CD1c-positive myeloid dendritic cell (primary cell): ENCODE data around the gene TBC1D22B.
"Not testable (repeated sequence)": the region's sequence is repeated elsewhere in the genome, so short reads cannot be mapped to it uniquely, and the experiment has no call there.

Experiments used
- DNase-seq: peaks from one replicate; pipeline ENCODE4 v3.0.0-alpha.2; 2016; ENCODE audit errors: extremely low spot score

The TBC1D22B gene

GRCh38 chr6:37265860-37266259, 8.3 kb downstream of the TBC1D22B start:
- no peak for DNase-seq

DNA sequence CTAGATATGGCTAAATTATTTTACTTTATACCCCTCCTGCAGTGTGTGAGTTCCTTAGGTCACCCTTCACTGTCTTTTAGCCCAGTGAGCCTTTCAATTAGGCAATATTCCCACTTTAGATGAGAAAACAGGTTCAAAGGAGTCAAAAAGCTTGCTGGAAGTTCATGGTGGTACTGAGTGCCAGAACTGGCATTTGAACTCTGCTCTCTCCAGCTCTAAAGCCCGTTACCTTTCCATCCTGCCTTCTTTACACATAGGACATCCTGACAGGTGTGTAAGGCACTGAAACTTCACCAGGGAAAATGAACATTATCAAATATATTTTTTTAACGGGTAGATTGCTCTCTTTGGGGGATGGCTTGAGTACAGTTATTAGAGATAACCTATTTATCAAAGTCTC, 11.5 kb downstream of the TBC1D22B start:
- DNase-seq: no peak

DNA sequence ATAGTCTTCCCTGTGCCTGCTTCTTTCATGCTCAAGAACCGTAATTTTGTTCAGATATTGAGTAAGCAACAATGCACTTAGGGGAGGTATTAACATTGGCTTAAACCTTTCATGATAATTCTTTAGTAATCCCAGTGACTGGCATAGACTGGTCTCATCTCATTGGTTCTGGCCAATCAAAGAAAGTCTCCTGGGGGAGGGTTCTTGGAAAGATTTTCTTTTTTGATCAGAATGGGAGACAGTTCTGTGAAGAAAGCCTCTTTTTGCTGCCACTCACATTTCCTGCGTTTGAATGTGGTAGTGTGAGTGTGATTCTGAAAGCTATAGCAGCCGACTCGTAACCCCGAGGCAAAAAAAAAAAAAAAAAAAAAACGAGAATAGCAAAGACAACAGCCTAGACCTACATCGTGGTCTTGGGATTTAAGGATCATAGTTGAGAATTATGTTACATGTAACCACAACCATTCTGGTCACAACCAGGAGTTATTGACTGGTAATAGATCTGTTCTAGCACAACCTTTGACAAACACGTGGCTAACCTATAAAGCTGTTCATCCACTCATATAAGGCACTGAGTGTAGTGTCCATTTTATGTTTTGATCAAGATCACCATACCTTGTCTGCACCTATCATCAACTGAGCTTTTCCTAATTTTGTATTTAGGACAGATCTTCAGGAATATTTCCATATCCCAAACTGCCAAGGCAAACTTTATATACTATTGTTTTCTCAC, 15.4 kb downstream of the TBC1D22B start:
- no peak for DNase-seq

DNA sequence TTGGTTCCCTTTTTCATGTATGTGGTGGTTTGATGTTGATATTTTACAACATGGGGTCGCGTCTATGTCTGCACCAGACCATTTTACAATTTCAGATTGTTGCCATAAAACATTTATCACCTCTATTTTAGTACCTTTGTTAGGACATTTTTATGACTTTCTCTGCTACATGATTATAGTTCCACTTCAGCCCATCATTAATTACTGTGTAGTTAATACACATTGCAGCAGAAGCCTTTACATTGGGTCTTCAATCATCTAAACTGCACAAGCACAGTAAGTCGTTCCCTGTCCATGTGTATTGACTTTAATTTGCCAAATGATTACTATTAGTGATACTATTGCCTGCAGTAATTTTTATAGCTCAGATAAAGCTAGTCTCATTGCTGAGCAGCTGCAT, 16.1 kb downstream of the TBC1D22B start:
- DNase-seq: no peak

DNA sequence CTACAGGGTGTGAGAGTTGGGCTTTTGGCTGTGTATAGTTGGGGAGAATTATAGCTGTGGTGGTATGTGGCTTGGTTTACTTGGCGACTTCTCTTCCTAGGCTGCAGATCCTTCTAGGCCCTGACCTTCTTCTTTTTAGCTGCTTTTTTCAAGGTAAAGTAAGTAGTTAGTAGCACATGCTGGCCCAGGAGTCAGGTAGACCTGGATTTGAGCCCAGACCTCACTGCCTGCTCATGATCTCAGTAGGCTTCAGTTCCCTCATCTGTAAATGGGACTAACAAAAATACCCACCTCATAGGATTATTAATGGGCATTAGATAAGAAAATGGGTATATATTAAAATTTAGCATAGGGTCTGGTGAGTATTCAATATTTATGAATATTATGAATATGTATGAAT, 17.8 kb downstream of the TBC1D22B start:
- DNase-seq: no peak

- no peak for DNase-seq
Measured at GRCh38 chr6:37277001-37277409, 19.4 kb downstream of the TBC1D22B start.

DNA sequence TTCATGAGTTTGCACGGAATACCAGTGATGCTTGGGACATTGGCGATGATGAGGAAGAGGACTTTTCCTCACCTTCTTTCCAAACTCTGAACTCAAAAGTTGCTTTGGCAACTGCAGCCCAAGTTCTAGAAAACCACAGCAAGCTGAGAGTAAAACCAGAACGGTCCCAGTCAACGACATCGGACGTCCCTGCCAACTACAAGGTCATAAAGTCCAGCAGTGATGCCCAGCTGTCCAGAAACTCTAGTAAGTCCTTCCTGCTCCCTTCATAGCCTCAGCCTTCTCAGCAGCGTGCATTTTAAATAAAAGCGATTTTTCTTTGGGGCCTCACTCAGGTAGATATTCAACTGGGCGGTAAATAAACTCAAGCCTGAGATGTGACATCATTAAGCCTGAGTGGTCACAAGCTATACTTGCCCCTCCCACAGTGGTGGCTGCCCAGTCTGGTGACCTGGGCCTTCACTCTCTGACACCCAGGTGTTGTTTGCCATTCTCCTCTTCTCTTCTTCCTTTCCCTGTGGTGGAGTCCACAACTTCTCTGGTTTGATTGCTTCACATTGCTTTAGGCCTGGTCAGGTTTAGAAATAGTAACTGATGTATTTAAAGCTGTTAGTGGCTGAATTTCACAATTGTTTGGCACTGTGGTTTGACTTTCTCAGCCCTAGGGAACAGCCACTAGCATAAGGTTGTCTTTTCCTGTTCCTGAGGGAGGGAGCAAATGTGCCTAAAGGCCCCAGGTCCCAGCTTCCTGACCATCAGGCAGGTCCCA, 22.0 kb downstream of the TBC1D22B start:
- no peak for DNase-seq

DNA sequence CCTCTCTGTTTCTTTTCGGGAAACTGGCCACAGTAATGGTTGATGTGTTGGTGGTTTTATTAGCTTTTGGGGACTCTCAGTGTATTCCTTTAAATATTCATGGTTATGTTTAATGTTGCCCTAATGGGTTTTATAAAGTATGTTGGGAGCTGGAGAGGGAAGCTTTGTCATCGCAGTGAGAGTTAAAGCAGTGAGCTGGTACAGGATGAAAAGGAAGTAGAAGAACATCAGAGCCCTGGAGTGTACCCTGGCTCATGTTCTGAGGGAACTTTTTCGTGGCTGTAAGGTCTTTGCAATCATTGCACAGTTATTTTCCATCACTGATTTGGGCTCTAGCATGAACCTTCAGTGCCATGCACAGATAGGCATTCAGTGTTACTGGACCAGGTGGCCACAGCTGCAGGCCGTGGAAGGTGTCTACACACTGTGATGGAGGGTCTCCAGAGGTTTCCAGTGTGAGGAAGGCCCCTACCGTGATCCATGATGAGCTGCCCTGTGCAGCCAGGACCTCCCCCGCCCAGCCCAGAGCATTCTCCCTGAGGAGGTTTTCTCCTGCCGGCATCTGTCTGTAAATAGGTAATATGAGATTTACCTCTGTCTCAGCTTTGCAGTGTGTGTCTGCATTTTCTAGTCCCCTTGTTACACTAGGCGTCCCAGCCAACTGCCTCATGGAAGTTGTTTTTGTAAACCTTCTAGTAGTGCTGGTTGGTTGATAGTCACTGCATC, 22.8 kb downstream of the TBC1D22B start:
- DNase-seq: no peak

DNA sequence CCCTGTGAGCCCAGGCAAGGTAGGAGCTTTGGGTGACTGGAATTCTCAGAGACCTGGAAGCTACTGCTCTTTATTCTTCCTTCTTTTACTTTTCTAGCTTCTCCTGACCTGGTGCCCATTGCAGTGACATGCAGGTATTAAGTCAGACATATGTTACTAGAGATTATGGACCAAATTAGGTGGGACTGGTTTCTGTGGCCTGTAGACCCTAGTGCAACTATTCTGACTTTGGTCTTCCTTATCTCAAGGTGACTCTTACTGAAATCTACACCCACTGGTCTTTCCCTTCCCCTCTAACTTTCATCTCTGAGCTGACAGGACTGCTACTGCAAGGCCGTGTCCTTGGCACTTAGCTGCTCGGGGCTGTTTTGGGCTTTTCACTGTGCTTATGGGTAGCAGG, 24.8 kb downstream of the TBC1D22B start:
- DNase-seq: no peak

DNA sequence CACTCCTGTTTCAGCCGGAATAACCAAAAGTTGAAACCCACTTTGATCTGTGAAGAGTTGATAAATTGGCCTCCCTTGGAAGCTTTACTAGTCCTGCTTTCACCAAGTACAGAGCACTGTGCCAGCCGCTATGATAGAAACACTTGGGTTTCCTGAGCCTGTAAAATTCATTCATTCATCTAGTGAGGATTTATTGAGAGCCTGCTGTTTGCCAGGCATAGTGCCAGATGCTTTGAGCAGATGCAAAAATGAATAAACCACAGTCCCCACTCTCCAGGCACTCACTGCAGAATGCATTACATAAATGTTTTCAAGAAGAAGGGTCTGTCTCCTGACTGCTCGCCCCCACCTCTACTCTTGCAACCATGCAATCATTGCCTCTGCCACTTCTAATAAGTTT, 25.7 kb downstream of the TBC1D22B start:
- no peak for DNase-seq

- DNase-seq: no peak
Measured at GRCh38 chr6:37283671-37284151, 26.1 kb downstream of the TBC1D22B start.

DNA sequence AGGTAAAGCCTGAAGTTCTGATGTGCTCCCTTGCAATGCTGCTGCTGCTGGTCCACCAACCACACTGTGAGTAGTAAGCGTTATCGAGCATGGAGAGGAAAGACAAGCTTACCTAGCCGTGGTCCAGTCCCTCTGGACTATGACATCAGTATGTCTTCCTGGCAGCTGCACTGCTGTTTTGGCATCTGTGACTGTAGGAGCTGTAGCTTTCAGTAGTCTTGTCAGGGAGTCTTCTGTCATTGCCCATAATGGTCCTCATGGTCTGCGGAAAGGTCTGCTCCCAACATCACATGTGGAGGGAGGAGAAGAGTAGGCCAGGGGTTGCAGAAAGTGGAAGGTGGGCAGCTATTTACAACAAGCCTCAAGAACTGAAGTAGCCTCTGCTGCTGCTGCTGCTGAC, 27.2 kb downstream of the TBC1D22B start:
- DNase-seq: no peak

GRCh38 chr6:37285861-37286311, 28.3 kb downstream of the TBC1D22B start:
- peak; percentile 53 for DNase-seq

DNA sequence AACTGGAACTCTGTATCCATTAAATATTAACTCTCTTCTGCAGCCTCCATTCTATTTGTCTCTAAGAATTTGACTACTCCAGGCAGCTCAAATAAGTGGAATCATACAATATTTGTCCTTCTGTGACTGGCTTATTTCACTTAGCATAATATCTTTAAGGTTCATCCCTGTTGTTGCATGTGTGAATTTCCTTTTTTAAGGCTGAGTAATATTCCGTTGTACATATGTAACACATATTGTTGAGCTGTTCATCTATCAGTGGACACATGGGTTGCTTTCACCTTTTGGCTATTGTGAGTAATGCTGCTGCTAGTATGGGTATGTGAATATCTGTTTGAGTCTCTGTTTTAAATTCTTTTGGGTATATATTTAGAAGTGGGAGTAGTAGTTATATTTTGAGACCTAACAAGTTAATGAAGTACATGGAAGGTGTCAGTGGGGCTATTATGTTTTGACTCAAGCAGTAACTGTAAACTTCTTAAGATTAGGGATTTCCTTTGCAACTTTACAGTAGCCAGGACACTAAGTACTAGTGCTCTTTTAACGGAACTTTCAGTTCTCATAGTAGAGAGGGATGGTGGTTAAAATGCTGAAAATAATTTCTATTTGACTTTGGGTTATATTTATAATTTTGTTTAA, 30.1 kb downstream of the TBC1D22B start:
- no peak for DNase-seq

DNA sequence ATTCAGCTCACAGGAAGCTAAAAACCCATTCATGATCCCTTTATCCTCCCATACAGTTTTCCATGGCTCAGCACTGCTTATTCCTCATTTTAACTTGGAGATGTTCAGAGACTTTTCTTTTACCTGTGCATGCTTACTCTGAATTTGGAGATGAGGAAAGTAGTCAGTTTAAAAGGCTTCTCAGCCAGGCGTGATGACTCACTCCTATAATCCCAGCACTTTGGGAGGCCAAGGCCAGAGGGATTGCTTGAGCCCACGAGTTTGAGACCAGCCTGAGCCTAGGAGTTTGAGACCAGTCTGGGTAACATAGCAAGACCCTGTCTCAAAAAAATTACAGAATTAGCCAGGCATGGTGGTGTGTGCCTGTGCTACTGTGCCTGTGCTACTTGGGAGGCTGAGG, 30.7 kb downstream of the TBC1D22B start:
- no peak for DNase-seq

DNA sequence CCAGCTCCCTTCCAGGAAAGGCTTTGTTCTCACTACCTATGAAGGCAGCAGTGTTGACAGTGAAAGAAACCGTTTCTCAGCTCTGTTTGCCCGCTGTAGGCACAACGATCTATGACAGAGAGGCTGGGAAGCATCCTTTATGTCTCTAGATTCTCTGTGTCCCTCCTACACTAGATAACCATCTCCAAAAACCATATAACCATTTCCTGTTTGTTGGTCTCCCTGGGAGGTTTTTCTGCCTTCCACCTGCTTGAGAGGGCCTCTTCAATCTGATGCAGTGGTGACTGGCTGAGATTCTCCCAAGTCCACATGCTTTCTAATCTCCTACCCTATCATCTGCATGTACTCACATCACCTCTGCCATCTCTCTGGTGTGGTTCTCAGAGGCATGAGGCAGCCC, 32.4 kb downstream of the TBC1D22B start:
- no peak for DNase-seq

DNA sequence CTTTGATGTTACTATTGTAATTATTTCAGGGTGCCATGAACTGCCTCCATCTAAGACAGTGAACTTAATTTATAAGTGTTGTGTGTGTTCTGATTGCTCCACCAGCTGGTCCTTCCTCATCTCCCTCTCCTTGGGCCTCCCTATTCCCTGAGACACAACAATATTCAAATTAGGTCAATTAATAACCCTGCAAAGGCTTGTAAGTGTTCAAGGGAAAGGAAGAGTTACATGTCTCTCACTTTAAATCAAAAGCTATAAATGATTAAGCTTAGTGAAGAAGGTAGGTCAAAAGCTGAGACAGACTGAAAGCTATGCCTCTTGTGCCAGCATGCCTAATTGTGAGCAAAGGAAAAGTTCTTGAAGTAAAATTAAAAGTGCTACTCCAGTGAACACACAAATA, 35.9 kb downstream of the TBC1D22B start:
- DNase-seq: no peak

- DNase-seq: not testable (repeated sequence)
Measured at GRCh38 chr6:37297637-37298036, 40.1 kb downstream of the TBC1D22B start.

GRCh38 chr6:37298958-37299357, 41.4 kb downstream of the TBC1D22B start:
- no peak for DNase-seq

GRCh38 chr6:37299990-37300389, 42.4 kb downstream of the TBC1D22B start:
- DNase-seq: no peak

DNA sequence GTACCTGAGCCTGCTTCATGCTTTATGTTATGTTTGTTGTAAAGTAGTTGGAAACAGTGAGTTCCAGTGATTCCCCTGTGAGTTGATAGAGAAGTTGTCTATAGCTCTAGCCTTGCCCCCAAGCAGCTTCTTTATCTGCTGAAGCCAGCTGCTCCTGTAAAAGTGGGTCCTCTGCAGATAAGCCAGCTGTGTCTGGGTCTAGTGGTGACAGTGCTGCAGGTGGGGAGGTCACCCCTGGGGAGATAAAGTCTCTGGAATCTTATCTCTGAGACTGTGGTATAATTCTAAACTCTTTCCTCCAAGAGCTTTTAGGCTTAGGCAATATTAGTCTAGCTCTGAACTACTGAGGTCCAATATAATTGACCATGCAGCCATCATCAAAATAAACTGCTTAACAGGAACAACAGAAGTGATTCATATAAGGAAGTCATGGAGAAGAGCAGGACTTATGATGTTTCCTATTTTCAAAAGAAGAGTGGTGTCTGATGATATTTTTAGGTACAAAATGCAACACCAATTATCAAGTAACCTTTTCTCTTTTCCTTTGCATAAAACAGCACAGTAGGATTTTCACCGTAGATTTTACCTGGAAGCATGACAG, 44.6 kb downstream of the TBC1D22B start:
- DNase-seq: peak; percentile 26
